Fibroblast of upper back skin (primary cell): ENCODE data around the gene SLC12A3.
A peak's percentile ranks its signal among the peaks of the same experiment; 100 is the strongest.
"Not testable (repeated sequence)": the region's sequence is repeated elsewhere in the genome, so short reads cannot be mapped to it uniquely, and the experiment has no call there.

ENCODE experiments used
- DNase-seq: peaks from one replicate; pipeline ENCODE4 v3.0.0-alpha.2; 2013

SLC12A3 gene

GRCh38 chr16:56870276-56870888 lies 5.4 kb downstream of the SLC12A3 start:
- no peak for DNase-seq

- peak; percentile 20 for DNase-seq
Observed at GRCh38 chr16:56871172-56871593, 6.2 kb downstream of the SLC12A3 start.

- no peak for DNase-seq
Observed at GRCh38 chr16:56872863-56873391, 7.9 kb downstream of the SLC12A3 start.

- DNase-seq, result peak; percentile 44
Observed at GRCh38 chr16:56874800-56875199, 9.8 kb downstream of the SLC12A3 start.

GRCh38 chr16:56876048-56876447 lies 11.0 kb downstream of the SLC12A3 start:
- DNase-seq, result no peak

GRCh38 chr16:56877486-56878182 lies 12.6 kb downstream of the SLC12A3 start:
- DNase-seq, result no peak

- no peak for DNase-seq
Observed at GRCh38 chr16:56878282-56878854, 13.4 kb downstream of the SLC12A3 start.

GRCh38 chr16:56879276-56879675 lies 14.3 kb downstream of the SLC12A3 start:
- DNase-seq, result no peak

- DNase-seq, result no peak
Observed at GRCh38 chr16:56880176-56880575, 15.2 kb downstream of the SLC12A3 start.

GRCh38 chr16:56880685-56881084 lies 15.7 kb downstream of the SLC12A3 start:
- DNase-seq, result no peak

GRCh38 chr16:56882077-56882800 lies 17.2 kb downstream of the SLC12A3 start:
- DNase-seq, result no peak

GRCh38 chr16:56883586-56883985 lies 18.6 kb downstream of the SLC12A3 start:
- no peak for DNase-seq

GRCh38 chr16:56884026-56884582 lies 19.1 kb downstream of the SLC12A3 start:
- no peak for DNase-seq

GRCh38 chr16:56884929-56885328 lies 19.9 kb downstream of the SLC12A3 start:
- not testable (repeated sequence) for DNase-seq

- DNase-seq, result no peak
Observed at GRCh38 chr16:56885446-56886162, 20.6 kb downstream of the SLC12A3 start.

GRCh38 chr16:56886296-56886695 lies 21.3 kb downstream of the SLC12A3 start:
- no peak for DNase-seq

- no peak for DNase-seq
Observed at GRCh38 chr16:56886826-56887225, 21.8 kb downstream of the SLC12A3 start.

GRCh38 chr16:56888806-56889205 lies 23.8 kb downstream of the SLC12A3 start:
- DNase-seq, result no peak

GRCh38 chr16:56889206-56889605 lies 24.2 kb downstream of the SLC12A3 start:
- no peak for DNase-seq

GRCh38 chr16:56891685-56892084 lies 26.7 kb downstream of the SLC12A3 start:
- DNase-seq, result no peak

GRCh38 chr16:56892705-56893104 lies 27.7 kb downstream of the SLC12A3 start:
- no peak for DNase-seq

- DNase-seq, result no peak
Observed at GRCh38 chr16:56894331-56894917, 29.4 kb downstream of the SLC12A3 start.
